ENCODE measurements around the gene ZNF396. TPM values are rescaled to one million over a fixed set of nuclear protein-coding genes. Genes with fewer than 3 reads are reported as not detected.

ZNF396 gene
- total RNA-seq, 2 donors from 2014 or later, result 0.30 to 0.94 TPM

DNA sequence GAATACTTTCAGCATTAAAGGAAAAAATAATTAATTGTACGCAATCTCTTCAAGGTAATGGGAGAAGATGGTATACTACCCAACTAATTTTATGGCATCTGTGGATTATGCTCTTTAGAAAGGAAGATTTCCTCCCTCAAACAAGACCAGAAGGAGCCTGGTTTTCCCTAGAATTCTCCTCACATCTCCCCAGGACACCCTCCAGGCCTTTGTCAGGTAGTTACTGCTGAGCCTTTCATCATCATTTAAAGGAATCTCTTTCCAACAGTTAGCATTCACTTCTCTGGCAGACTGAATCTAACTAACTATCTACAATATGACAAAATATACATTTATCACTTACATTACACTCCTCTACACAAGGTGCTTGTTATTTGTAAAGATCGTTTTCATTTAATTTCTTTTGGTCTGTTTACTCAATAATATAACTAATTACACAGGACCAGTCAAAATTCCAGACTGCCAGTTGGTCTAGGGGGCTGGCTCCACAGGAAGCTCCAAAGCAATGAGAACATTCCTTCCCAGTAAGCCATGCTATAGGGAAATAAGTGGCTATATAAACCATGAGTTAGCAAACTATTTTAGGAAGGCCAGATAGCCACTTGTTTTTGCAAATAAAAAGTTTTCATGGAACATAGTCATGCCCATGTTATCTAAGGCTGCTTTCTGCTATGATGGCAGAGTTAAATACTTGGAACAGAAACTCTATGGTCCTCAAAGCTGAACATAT lies 52.0 kb downstream of the ZNF396 start:
- no peaks in the 10 kb centered on the region for H3K9me3 ChIP-seq
- no peak for DNase-seq (ENCODE audit: low spot score)
- no peak overlapping the region for H3K4me3 ChIP-seq
- H3K27ac ChIP-seq, result no peak overlapping the region
- H3K36me3 ChIP-seq, result no peaks in the 10 kb centered on the region
- H3K4me1 ChIP-seq, result no peaks in the 10 kb centered on the region
- no peaks in the 10 kb centered on the region for H3K27me3 ChIP-seq
- no peak for TF ChIP-seq CTCF (IDR thresholded peaks at IDR 0.05)

DNA sequence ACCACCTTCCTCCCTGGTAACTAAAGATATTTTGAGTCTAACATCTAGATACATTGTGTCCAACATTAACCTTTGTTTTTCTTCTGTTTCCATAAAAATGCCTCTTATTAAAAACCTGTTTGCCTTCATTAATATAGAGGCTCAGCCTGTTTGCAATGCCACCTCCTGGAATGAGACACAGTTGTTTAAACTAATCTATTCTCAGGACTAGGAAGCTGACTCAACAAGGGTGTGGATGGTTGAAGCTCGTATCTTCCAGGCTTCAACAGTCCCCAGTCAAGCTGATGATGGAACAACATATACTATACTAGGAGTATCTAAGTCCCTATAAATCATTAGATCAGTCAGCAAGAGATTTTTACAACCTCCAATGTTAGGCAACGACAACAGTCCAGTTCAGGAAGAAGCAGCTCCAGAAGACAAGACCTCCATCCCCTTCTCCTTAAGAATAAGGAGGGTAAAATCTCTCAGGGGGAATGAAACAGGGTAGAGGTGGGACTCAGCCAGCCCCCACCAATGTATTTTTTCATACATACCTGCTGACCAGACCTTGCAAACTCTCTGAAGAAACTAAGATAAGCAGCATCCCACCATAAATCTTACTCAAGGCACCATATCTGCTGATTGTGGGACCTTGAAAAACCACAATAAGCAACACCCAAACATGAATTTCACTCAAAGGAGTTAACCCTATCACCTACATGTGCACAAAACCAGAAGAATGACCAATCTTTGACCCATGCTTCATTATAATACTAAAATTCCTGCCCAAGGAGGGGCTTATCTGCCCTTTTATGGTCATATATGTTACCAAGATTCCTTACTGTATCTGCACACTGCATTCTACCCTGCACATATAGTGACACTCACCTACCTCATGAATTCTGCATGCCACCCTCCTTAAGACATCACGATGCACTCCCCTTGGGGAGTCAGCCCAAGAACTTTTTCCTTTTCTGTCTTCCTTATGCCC lies 54.4 kb downstream of the ZNF396 start:
- H3K4me3 ChIP-seq, result no peak overlapping the region
- no peaks in the 10 kb centered on the region for H3K36me3 ChIP-seq
- H3K9me3 ChIP-seq, result no peaks in the 10 kb centered on the region
- H3K4me1 ChIP-seq, result no peaks in the 10 kb centered on the region
- TF ChIP-seq CTCF (IDR thresholded peaks at IDR 0.05), result no peak
- H3K27ac ChIP-seq, result no peak overlapping the region
- no peaks in the 10 kb centered on the region for H3K27me3 ChIP-seq
- no peak for DNase-seq (ENCODE audit: low spot score)

Other genes with a start within 250 kb of the ZNF396 start
- gene ZNF397, start 136.3 kb downstream of the ZNF396 start, total RNA-seq, result 10 to 100 TPM; 11.3 to 12.0 TPM
- gene ZSCAN30, start 87.1 kb downstream of the ZNF396 start, total RNA-seq, result 10 to 100 TPM; 12.8 to 18.7 TPM
- gene ZNF24, start 32.9 kb downstream of the ZNF396 start, total RNA-seq, result 10 to 100 TPM; 27.5 to 33.9 TPM
- gene INO80C, start 120.6 kb upstream of the ZNF396 start, total RNA-seq, result 10 to 100 TPM; 11.1 to 13.9 TPM
- 10 to 100 TPM; 29.6 to 35.2 TPM for gene GALNT1, start 204.4 kb upstream of the ZNF396 start, total RNA-seq

Measured in right atrium auricular region (tissue), 2 donors.